HG03039 (cell line): Measurements from ENCODE around the gene TPRKB.
"Not testable (repeated sequence)": the region's sequence is repeated elsewhere in the genome, so short reads cannot be mapped to it uniquely, and the experiment has no call there.

Experiments used
- ATAC-seq: cut with Tn5 transposase; IDR thresholded peaks from one replicate; pipeline ENCODE4 v1.9.1; 2021; ENCODE audit warnings: mild to moderate bottlenecking, moderate library complexity; ENCODE audit not compliant: unreplicated experiment

Gene TPRKB

GRCh38 chr2:73740767-73741166 lies 3.6 kb upstream of the TPRKB start:
- ATAC-seq, result no peak

- ATAC-seq, result no peak
Observed at GRCh38 chr2:73739101-73739500, 2.0 kb upstream of the TPRKB start.

- no peak for ATAC-seq
Observed at GRCh38 chr2:73736378-73736777, 767 bp downstream of the TPRKB start.

DNA sequence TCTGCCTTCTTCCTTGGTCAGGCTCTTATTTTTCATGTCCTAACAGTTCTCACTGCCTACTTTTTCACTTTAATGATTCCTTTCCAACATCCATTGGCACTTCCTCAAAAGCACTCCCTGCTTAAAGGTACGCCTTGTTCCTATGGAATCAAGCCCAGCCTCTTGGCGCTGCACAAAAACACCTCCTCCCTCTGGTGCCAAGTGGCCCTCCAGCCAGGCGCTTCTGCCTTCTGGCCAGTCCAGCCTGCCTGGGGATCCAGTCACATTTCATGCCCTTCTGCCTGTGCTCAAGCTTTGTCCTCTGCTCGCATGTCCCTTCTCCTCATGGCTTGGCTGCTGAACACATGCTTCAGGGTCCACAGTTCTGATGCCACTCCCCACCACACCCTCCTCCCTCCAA lies 6.3 kb downstream of the TPRKB start:
- no peak for ATAC-seq

DNA sequence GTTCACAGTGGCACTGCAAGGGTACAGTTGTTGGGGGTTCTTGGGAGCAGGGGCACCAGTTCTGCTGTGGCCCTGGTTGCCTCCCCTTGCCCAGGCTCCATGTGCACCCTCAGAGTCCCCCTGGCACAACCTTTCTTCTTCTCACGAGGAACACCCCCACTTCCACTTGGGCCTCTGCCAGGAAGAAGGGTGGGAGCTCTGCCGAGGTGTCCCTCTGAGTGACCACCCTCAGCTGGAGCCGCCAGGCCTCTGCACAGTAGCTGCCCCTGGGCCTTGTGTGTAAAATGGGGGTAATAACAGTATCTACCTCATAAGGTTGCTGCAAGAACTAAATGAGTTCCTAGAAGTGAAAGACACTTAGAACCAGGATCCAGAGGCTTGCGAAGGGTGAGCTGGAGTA lies 8.4 kb downstream of the TPRKB start:
- no peak for ATAC-seq

- ATAC-seq, result no peak
Observed at GRCh38 chr2:73728043-73728442, 9.1 kb downstream of the TPRKB start.

DNA sequence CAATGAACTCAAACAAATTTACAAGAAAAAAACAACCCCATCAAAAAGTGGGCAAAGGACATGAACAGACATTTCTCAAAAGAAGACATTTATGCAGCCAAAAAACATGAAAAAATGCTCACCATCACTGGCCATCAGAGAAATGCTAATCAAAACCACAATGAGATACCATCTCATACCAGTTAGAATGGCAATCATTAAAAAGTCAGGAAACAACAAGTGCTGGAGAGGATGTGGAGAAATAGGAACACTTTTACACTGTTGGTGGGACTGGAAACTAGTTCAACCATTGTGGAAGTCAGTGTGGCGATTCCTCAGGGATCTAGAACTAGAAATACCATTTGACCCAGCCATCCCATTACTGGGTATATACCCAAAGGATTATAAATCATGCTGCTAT lies 10.5 kb downstream of the TPRKB start:
- not testable (repeated sequence) for ATAC-seq

GRCh38 chr2:73718851-73719621 lies 18.1 kb downstream of the TPRKB start:
- ATAC-seq, result no peak

GRCh38 chr2:73718421-73718820 lies 18.7 kb downstream of the TPRKB start:
- no peak for ATAC-seq

GRCh38 chr2:73717695-73718094 lies 19.4 kb downstream of the TPRKB start:
- ATAC-seq, result not testable (repeated sequence)

- ATAC-seq, result no peak
Observed at GRCh38 chr2:73717251-73717606, 19.9 kb downstream of the TPRKB start.

- ATAC-seq, result no peak
Observed at GRCh38 chr2:73716543-73717250, 20.4 kb downstream of the TPRKB start.

GRCh38 chr2:73714091-73714490 lies 23.1 kb downstream of the TPRKB start:
- ATAC-seq, result no peak

GRCh38 chr2:73708527-73708926 lies 28.6 kb downstream of the TPRKB start:
- ATAC-seq, result no peak

DNA sequence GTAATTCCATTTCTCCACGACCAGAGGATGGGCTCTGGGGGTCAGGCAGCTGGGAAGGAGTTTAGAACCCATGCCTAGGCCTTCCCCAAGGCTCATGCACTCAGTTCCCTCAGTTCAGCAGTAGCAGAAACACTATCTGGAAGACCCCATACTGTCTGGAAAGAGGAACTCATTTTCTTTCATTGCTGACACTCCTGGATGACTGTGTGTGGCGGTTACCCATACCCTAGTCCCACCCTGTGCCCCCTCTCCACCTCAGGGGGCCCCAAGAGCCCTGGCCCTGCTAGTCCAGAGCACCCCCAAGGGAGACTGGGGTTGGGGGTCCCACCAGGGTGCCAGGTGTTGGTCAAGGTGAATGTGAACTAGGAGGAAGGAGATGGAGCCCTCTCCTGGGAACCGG lies 29.5 kb downstream of the TPRKB start:
- ATAC-seq, result no peak

- no peak for ATAC-seq
Observed at GRCh38 chr2:73707058-73707457, 30.1 kb downstream of the TPRKB start.

- ATAC-seq, result no peak
Observed at GRCh38 chr2:73705091-73705490, 32.1 kb downstream of the TPRKB start.

DNA sequence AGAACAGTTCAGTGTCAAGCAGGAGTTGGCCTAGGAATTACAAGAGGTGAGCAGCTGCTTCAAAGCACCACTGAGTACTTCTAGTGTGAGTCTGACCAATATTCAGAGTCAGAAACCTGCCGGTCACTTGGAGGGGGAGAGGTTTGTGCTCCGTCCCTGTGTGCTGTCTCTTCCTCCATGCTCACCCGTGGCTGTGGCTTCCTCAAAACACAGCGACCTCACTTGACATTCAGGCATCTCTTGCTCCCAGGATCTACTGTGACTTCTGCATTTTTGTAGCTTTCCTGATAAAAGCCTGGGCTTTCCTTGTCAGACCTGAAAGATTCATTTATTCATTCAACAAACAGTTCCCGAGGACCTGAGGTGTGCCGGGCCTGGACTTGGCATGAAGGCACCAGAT lies 32.9 kb downstream of the TPRKB start:
- no peak for ATAC-seq

GRCh38 chr2:73703675-73704074 lies 33.5 kb downstream of the TPRKB start:
- no peak for ATAC-seq

- ATAC-seq, result not testable (repeated sequence)
Observed at GRCh38 chr2:73702852-73703493, 34.2 kb downstream of the TPRKB start.

- ATAC-seq, result no peak
Observed at GRCh38 chr2:73701968-73702665, 35.0 kb downstream of the TPRKB start.

DNA sequence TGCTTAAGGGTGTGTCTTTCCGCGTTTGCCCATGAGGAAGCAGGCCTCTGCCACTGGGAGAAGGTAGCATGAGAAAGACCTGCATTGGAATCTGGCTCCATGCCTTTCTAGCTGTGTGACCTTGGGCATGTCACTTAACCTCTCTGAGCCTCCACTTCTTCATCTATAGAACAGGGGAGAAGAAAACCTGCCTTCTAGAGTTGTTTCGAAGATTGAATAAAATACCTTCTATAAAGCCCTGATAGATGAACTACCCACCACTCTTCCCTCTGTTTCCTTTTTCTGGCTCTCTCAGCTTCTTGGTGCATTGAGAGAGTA lies 35.7 kb downstream of the TPRKB start:
- ATAC-seq, result not testable (repeated sequence)
